ENCODE measurements around the gene UBL7.

UBL7 gene

DNA sequence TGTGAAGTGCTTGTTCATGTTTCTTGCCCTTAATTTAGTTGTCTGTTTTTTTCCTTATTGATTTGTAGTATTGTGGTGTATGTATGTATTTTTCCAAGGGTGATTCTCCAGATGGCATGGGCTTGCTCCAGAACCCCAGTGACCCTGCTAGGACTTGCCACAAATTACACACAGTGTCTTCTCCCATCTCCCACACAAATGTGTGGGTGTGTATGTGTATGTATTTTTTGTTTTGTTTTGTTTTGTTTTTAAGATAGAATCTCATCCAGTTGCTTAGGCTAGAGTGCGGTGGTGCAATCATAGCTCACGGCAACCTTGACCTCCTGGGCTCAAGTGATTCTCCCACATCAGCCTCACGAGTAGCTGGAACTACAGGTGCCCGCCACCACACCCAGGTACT lies 43.9 kb upstream of the UBL7 start:
- Histone ChIP-seq H4K20me1 (ENCODE audit: control insufficient read depth, insufficient read depth, low read depth, low read length) (no peaks in the 10 kb centered on the region), H3K27ac (ENCODE audit: low read depth, low read length) (no peak overlapping the region), H3K9me2 (replicated peaks; ENCODE audit: control insufficient read depth, low read length) (no peaks in the 10 kb centered on the region), H3K36me3 (ENCODE audit: control insufficient read depth, low read length) (no peaks in the 10 kb centered on the region), H3K9me3 (ENCODE audit: control insufficient read depth, insufficient read depth, low read length) (no peaks in the 10 kb centered on the region), H3K27me3 (ENCODE audit: control insufficient read depth, low read length) (no peaks in the 10 kb centered on the region), H3K4me3 (ENCODE audit: low read length) (no peak overlapping the region), H3F3A (ENCODE audit: control insufficient read depth, insufficient read depth) (no peaks in the 10 kb centered on the region), H3K79me2 (ENCODE audit: control insufficient read depth, low read length) (no peaks in the 10 kb centered on the region), H3K4me1 (ENCODE audit: control insufficient read depth, low read length) (no peaks in the 10 kb centered on the region), H3K4me2 (ENCODE audit: low read length) (no peak overlapping the region)
- no peak for TF ChIP-seq EZH2phosphoT487 (IDR thresholded peaks at IDR 0.05; ENCODE audit: borderline replicate concordance, low read length)
- TF ChIP-seq, protein P1, sequence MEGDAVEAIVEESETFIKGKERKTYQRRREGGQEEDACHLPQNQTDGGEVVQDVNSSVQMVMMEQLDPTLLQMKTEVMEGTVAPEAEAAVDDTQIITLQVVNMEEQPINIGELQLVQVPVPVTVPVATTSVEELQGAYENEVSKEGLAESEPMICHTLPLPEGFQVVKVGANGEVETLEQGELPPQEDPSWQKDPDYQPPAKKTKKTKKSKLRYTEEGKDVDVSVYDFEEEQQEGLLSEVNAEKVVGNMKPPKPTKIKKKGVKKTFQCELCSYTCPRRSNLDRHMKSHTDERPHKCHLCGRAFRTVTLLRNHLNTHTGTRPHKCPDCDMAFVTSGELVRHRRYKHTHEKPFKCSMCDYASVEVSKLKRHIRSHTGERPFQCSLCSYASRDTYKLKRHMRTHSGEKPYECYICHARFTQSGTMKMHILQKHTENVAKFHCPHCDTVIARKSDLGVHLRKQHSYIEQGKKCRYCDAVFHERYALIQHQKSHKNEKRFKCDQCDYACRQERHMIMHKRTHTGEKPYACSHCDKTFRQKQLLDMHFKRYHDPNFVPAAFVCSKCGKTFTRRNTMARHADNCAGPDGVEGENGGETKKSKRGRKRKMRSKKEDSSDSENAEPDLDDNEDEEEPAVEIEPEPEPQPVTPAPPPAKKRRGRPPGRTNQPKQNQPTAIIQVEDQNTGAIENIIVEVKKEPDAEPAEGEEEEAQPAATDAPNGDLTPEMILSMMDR (IDR thresholded peaks at IDR 0.05; ENCODE audit: low read depth, low read length, poor library complexity, severe bottlenecking): no peak

DNA sequence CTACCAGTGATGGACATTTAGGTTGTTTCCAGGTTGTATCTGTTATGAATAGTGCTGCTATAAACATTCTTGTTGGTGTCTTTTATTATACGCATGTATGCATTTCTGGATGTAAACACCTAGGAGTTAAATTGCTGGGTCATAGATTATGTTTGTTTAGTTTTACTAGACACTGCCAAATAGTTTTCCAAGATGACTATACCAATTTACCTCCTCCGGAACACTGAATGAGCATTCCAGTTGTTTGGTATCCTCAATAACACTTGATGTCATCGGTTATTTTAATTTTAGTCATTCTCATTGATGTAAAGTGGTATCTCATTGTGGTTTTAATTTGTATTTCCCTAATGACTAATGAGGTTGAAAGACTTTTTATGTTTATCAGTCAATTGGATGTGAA lies 43.5 kb upstream of the UBL7 start:
- H3K27ac ChIP-seq (ENCODE audit: low read depth, low read length): no peak overlapping the region
- H3K27me3 ChIP-seq (ENCODE audit: control insufficient read depth, low read length): no peaks in the 10 kb centered on the region
- no peaks in the 10 kb centered on the region for H3F3A ChIP-seq (ENCODE audit: control insufficient read depth, insufficient read depth)
- no peak overlapping the region for H3K4me3 ChIP-seq (ENCODE audit: low read length)
- no peaks in the 10 kb centered on the region for H3K4me1 ChIP-seq (ENCODE audit: control insufficient read depth, low read length)
- H3K36me3 ChIP-seq (ENCODE audit: control insufficient read depth, low read length): no peaks in the 10 kb centered on the region
- no peaks in the 10 kb centered on the region for H3K9me3 ChIP-seq (ENCODE audit: control insufficient read depth, insufficient read depth, low read length)
- TF ChIP-seq, protein P1 (IDR thresholded peaks at IDR 0.05; ENCODE audit: low read depth, low read length, poor library complexity, severe bottlenecking): no peak
- TF ChIP-seq EZH2phosphoT487 (IDR thresholded peaks at IDR 0.05; ENCODE audit: borderline replicate concordance, low read length): no peak
- H4K20me1 ChIP-seq (ENCODE audit: control insufficient read depth, insufficient read depth, low read depth, low read length): no peaks in the 10 kb centered on the region
- H3K9me2 ChIP-seq (replicated peaks; ENCODE audit: control insufficient read depth, low read length): no peaks in the 10 kb centered on the region
- no peaks in the 10 kb centered on the region for H3K79me2 ChIP-seq (ENCODE audit: control insufficient read depth, low read length)
- H3K4me2 ChIP-seq (ENCODE audit: low read length): no peak overlapping the region

DNA sequence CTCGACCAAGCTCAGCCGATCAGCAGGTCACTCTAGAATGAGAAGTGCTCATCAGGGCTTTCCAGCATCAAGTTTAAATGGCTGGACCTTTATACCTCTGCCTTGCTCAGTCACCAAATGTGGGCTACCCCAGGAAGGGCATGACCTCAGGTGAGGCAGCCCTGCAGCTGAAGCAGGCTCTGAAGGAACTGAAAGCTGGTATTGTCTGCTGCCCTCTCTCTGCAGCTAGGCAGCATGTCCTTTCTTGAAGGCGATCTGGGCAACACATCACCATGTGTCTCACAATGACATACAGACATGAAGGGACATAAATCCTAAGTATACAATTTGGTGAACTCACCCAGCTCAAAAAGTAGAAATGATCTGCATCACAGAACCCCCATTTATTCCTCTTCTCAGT lies 41.3 kb upstream of the UBL7 start:
- Histone ChIP-seq H4K20me1 (ENCODE audit: control insufficient read depth, insufficient read depth, low read depth, low read length) (no peaks in the 10 kb centered on the region), H3K4me3 (ENCODE audit: low read length) (no peak overlapping the region), H3K27me3 (ENCODE audit: control insufficient read depth, low read length) (no peaks in the 10 kb centered on the region), H3F3A (ENCODE audit: control insufficient read depth, insufficient read depth) (no peaks in the 10 kb centered on the region), H3K4me1 (ENCODE audit: control insufficient read depth, low read length) (no peaks in the 10 kb centered on the region), H3K4me2 (ENCODE audit: low read length) (no peak overlapping the region), H3K79me2 (ENCODE audit: control insufficient read depth, low read length) (no peaks in the 10 kb centered on the region), H3K27ac (ENCODE audit: low read depth, low read length) (no peak overlapping the region), H3K9me2 (replicated peaks; ENCODE audit: control insufficient read depth, low read length) (no peaks in the 10 kb centered on the region), H3K36me3 (ENCODE audit: control insufficient read depth, low read length) (no peaks in the 10 kb centered on the region), H3K9me3 (ENCODE audit: control insufficient read depth, insufficient read depth, low read length) (no peaks in the 10 kb centered on the region)
- TF ChIP-seq, protein P1 (IDR thresholded peaks at IDR 0.05; ENCODE audit: low read depth, low read length, poor library complexity, severe bottlenecking): no peak
- TF ChIP-seq EZH2phosphoT487 (IDR thresholded peaks at IDR 0.05; ENCODE audit: borderline replicate concordance, low read length): no peak

GRCh38 chr15:74500401-74500800 lies 39.4 kb upstream of the UBL7 start:
- no peaks in the 10 kb centered on the region for H3K9me3 ChIP-seq (ENCODE audit: control insufficient read depth, insufficient read depth, low read length)

More at GRCh38 chr15:74500401-74500800, 39.4 kb upstream of the UBL7 start:
- no peaks in the 10 kb centered on the region for H3K9me2 ChIP-seq (replicated peaks; ENCODE audit: control insufficient read depth, low read length)
- H3K27ac ChIP-seq (ENCODE audit: low read depth, low read length): no peak overlapping the region
- no peaks in the 10 kb centered on the region for H3F3A ChIP-seq (ENCODE audit: control insufficient read depth, insufficient read depth)
- no peaks in the 10 kb centered on the region for H3K4me1 ChIP-seq (ENCODE audit: control insufficient read depth, low read length)
- TF ChIP-seq, protein P1 (IDR thresholded peaks at IDR 0.05; ENCODE audit: low read depth, low read length, poor library complexity, severe bottlenecking): no peak
- no peak for TF ChIP-seq EZH2phosphoT487 (IDR thresholded peaks at IDR 0.05; ENCODE audit: borderline replicate concordance, low read length)
- no peak overlapping the region for H3K4me3 ChIP-seq (ENCODE audit: low read length)
- H3K79me2 ChIP-seq (ENCODE audit: control insufficient read depth, low read length): no peaks in the 10 kb centered on the region
- H3K27me3 ChIP-seq (ENCODE audit: control insufficient read depth, low read length): no peaks in the 10 kb centered on the region
- no peak overlapping the region for H3K4me2 ChIP-seq (ENCODE audit: low read length)
- no peaks in the 10 kb centered on the region for H4K20me1 ChIP-seq (ENCODE audit: control insufficient read depth, insufficient read depth, low read depth, low read length)
- no peaks in the 10 kb centered on the region for H3K36me3 ChIP-seq (ENCODE audit: control insufficient read depth, low read length)
